ENCODE measurements around the gene VWA7.

VWA7 gene

DNA sequence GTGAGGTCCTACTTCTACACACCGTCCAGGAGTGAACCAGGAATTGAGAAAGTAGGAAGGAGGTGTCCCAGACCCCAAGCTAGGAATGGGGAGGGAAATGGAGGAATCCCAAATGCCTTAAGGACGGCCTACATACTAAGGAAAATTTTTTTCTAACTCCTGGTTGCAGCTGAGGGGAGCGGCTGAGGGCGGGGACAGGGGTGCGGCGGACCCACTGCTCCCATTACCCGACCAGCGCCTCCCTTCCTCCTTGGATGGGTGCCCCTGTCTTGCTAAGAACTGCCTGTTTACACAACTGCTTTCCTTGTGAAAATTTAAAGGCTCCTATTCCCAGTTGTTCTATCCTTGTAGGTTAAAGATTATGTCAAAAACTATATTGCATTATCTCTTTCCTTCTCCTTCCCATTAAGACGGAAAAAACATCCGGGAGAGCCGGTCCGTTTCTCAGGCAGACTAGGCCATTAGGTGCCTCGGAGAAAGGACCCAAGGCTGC is 49.7 kb upstream of the VWA7 start:
- Histone ChIP-seq H3K4me3 (ENCODE audit: low read depth, low read length) (peak overlapping the region; percentile 44), H3K27ac (ENCODE audit: extremely low read depth, low read depth, low read length) (peak overlapping the region; percentile 69), H3K9me3 (ENCODE audit: control insufficient read depth, insufficient read depth, low read depth, low read length) (no peaks in the 10 kb centered on the region), H3K4me1 (ENCODE audit: control insufficient read depth, insufficient read depth, low read length) (no peaks in the 10 kb centered on the region), H3K36me3 (ENCODE audit: control insufficient read depth in 2 of 2, insufficient read depth in 1 of 2, low read length in 2 of 2) (peaks cover 0 to 24% of the 10 kb centered on the region in 2 experiments; a peak in 2 of 3 replicates)
- CTCF ChIA-PET = interaction anchor here (0.5 to 1.7 kb wide), 11 partner anchors 9 to 281 kb away, joined by 3 to 5 read pairs (median 3); partner anchors contain the start of genes ATP6V1G2, CLIC1, HSPA1A and HSPA1L
- POLR2A ChIA-PET = interaction anchor here (0.6 to 4.5 kb wide), 94 partner anchors 9 to 1599 kb away, joined by 3 to 206 read pairs (median 5); partner anchors contain the start of genes ABHD16A, APOM, ATF6B and ATP6V1G2
- no peak for TF ChIP-seq ZNF114 (tag by site-specific recombination; IDR thresholded peaks at IDR 0.05)
- TF ChIP-seq ZNF664 (tag by site-specific recombination; IDR thresholded peaks at IDR 0.05) = no peak
- TF ChIP-seq ZNF10 (tag by site-specific recombination; IDR thresholded peaks at IDR 0.05) = no peak
- TF ChIP-seq ZNF155 (tag by site-specific recombination; IDR thresholded peaks at IDR 0.05) = no peak
- TF ChIP-seq, protein P1, sequence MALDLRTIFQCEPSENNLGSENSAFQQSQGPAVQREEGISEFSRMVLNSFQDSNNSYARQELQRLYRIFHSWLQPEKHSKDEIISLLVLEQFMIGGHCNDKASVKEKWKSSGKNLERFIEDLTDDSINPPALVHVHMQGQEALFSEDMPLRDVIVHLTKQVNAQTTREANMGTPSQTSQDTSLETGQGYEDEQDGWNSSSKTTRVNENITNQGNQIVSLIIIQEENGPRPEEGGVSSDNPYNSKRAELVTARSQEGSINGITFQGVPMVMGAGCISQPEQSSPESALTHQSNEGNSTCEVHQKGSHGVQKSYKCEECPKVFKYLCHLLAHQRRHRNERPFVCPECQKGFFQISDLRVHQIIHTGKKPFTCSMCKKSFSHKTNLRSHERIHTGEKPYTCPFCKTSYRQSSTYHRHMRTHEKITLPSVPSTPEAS (tag by site-specific recombination; IDR thresholded peaks at IDR 0.05) = no peak
- TF ChIP-seq RBAK (tag by site-specific recombination; IDR thresholded peaks at IDR 0.05) = no peak
- TF ChIP-seq, protein P2, sequence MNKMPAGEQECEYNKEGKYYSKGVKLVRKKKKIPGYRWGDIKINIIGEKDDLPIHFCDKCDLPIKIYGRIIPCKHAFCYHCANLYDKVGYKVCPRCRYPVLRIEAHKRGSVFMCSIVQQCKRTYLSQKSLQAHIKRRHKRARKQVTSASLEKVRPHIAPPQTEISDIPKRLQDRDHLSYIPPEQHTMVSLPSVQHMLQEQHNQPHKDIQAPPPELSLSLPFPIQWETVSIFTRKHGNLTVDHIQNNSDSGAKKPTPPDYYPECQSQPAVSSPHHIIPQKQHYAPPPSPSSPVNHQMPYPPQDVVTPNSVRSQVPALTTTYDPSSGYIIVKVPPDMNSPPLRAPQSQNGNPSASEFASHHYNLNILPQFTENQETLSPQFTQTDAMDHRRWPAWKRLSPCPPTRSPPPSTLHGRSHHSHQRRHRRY (tag by site-specific recombination; IDR thresholded peaks at IDR 0.05) = no peak
- no peak for TF ChIP-seq ZNF600 (tag by site-specific recombination; IDR thresholded peaks at IDR 0.05)
- no peak for TF ChIP-seq HOXD13 (CRISPR knock-in tag; IDR thresholded peaks at IDR 0.05; ENCODE audit: borderline replicate concordance)
- no peak for TF ChIP-seq ZNF530 (tag by site-specific recombination; IDR thresholded peaks at IDR 0.05; ENCODE audit: low read depth)
- no peak for TF ChIP-seq ZNF677 (tag by site-specific recombination; IDR thresholded peaks at IDR 0.05)
- peak; percentile 88; the same call in 1 of the 2 replicates for TF ChIP-seq ZNF660 (tag by site-specific recombination; IDR thresholded peaks at IDR 0.05)
- TF ChIP-seq, protein P3, sequence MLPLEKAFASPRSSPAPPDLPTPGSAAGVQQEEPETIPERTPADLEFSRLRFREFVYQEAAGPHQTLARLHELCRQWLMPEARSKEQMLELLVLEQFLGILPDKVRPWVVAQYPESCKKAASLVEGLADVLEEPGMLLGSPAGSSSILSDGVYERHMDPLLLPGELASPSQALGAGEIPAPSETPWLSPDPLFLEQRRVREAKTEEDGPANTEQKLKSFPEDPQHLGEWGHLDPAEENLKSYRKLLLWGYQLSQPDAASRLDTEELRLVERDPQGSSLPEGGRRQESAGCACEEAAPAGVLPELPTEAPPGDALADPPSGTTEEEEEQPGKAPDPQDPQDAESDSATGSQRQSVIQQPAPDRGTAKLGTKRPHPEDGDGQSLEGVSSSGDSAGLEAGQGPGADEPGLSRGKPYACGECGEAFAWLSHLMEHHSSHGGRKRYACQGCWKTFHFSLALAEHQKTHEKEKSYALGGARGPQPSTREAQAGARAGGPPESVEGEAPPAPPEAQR (tag by site-specific recombination; IDR thresholded peaks at IDR 0.05) = no peak
- TF ChIP-seq, protein P4, sequence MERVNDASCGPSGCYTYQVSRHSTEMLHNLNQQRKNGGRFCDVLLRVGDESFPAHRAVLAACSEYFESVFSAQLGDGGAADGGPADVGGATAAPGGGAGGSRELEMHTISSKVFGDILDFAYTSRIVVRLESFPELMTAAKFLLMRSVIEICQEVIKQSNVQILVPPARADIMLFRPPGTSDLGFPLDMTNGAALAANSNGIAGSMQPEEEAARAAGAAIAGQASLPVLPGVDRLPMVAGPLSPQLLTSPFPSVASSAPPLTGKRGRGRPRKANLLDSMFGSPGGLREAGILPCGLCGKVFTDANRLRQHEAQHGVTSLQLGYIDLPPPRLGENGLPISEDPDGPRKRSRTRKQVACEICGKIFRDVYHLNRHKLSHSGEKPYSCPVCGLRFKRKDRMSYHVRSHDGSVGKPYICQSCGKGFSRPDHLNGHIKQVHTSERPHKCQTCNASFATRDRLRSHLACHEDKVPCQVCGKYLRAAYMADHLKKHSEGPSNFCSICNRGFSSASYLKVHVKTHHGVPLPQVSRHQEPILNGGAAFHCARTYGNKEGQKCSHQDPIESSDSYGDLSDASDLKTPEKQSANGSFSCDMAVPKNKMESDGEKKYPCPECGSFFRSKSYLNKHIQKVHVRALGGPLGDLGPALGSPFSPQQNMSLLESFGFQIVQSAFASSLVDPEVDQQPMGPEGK (tag by site-specific recombination; IDR thresholded peaks at IDR 0.05) = no peak
- TF ChIP-seq, protein P5, sequence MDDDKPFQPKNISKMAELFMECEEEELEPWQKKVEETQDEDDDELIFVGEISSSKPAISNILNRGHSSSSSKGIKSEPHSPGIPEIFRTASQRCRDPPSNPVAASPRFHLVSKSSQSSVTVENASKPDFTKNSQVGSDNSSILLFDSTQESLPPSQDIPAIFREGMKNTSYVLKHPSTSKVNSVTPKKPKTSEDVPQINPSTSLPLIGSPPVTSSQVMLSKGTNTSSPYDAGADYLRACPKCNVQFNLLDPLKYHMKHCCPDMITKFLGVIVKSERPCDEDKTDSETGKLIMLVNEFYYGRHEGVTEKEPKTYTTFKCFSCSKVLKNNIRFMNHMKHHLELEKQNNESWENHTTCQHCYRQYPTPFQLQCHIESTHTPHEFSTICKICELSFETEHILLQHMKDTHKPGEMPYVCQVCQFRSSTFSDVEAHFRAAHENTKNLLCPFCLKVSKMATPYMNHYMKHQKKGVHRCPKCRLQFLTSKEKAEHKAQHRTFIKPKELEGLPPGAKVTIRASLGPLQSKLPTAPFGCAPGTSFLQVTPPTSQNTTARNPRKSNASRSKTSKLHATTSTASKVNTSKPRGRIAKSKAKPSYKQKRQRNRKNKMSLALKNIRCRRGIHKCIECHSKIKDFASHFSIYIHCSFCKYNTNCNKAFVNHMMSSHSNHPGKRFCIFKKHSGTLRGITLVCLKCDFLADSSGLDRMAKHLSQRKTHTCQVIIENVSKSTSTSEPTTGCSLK (tag by site-specific recombination; IDR thresholded peaks at IDR 0.05) = no peak
- no peak for TF ChIP-seq ZNF202 (tag by site-specific recombination; IDR thresholded peaks at IDR 0.05; ENCODE audit: borderline replicate concordance)
- TF ChIP-seq ZNF529 (tag by site-specific recombination; IDR thresholded peaks at IDR 0.05; ENCODE audit: insufficient replicate concordance) = no peak
- no peak for TF ChIP-seq ZNF670 (tag by site-specific recombination; IDR thresholded peaks at IDR 0.05; ENCODE audit: low read depth)
- no peak for TF ChIP-seq TCF7L2 (IDR thresholded peaks at IDR 0.05; ENCODE audit: borderline replicate concordance, low read depth, low read length)
- TF ChIP-seq ZNF626 (tag by site-specific recombination; IDR thresholded peaks at IDR 0.05) = no peak
- TF ChIP-seq, protein P6, sequence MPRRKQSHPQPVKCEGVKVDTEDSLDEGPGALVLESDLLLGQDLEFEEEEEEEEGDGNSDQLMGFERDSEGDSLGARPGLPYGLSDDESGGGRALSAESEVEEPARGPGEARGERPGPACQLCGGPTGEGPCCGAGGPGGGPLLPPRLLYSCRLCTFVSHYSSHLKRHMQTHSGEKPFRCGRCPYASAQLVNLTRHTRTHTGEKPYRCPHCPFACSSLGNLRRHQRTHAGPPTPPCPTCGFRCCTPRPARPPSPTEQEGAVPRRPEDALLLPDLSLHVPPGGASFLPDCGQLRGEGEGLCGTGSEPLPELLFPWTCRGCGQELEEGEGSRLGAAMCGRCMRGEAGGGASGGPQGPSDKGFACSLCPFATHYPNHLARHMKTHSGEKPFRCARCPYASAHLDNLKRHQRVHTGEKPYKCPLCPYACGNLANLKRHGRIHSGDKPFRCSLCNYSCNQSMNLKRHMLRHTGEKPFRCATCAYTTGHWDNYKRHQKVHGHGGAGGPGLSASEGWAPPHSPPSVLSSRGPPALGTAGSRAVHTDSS (tag by site-specific recombination; IDR thresholded peaks at IDR 0.05) = no peak
- no peak for TF ChIP-seq ZNF302 (tag by site-specific recombination; IDR thresholded peaks at IDR 0.05; ENCODE audit: low read depth)
- TF ChIP-seq, protein P7, sequence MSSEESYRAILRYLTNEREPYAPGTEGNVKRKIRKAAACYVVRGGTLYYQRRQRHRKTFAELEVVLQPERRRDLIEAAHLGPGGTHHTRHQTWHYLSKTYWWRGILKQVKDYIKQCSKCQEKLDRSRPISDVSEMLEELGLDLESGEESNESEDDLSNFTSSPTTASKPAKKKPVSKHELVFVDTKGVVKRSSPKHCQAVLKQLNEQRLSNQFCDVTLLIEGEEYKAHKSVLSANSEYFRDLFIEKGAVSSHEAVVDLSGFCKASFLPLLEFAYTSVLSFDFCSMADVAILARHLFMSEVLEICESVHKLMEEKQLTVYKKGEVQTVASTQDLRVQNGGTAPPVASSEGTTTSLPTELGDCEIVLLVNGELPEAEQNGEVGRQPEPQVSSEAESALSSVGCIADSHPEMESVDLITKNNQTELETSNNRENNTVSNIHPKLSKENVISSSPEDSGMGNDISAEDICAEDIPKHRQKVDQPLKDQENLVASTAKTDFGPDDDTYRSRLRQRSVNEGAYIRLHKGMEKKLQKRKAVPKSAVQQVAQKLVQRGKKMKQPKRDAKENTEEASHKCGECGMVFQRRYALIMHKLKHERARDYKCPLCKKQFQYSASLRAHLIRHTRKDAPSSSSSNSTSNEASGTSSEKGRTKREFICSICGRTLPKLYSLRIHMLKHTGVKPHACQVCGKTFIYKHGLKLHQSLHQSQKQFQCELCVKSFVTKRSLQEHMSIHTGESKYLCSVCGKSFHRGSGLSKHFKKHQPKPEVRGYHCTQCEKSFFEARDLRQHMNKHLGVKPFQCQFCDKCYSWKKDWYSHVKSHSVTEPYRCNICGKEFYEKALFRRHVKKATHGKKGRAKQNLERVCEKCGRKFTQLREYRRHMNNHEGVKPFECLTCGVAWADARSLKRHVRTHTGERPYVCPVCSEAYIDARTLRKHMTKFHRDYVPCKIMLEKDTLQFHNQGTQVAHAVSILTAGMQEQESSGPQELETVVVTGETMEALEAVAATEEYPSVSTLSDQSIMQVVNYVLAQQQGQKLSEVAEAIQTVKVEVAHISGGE (tag by site-specific recombination; conservative IDR thresholded peaks at IDR 0.05; ENCODE audit: low read depth) = peak; percentile 76
- TF ChIP-seq HOXC10 (CRISPR knock-in tag; IDR thresholded peaks at IDR 0.05) = no peak
- TF ChIP-seq SP3 (tag by site-specific recombination; IDR thresholded peaks at IDR 0.05) = peak; percentile 66
